Measurements from ENCODE around the gene FNBP1L.

DNA sequence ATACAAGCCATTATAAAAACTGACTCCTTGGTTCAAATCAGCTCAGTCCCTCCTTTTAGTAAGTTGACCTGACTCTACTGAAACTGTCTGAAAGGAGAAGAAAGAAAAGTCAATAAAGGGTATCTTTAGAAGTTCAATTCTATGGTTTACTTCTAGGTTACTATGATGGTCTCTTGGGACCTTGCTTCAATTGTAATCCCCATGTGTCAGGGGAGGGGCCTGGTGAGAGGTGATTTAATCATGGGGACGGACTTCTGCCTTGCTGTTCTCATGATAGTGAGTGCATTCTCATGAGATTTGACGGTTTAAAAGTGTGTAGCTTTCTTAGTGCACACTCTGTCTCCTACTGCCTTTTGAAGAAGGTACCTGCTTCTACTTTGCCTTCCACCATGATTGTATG lies 31.7 kb upstream of the FNBP1L start:
- no peak for TF ChIP-seq JUND (IDR thresholded peaks at IDR 0.05)
- TF ChIP-seq, protein P1, sequence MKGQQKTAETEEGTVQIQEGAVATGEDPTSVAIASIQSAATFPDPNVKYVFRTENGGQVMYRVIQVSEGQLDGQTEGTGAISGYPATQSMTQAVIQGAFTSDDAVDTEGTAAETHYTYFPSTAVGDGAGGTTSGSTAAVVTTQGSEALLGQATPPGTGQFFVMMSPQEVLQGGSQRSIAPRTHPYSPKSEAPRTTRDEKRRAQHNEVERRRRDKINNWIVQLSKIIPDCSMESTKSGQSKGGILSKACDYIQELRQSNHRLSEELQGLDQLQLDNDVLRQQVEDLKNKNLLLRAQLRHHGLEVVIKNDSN (IDR thresholded peaks at IDR 0.05; ENCODE audit: borderline replicate concordance, low read depth) = no peak
- TF ChIP-seq USF2 (IDR thresholded peaks at IDR 0.05; ENCODE audit: borderline replicate concordance, low read depth, low read length) = no peak
- no peak for TF ChIP-seq CTCF (IDR thresholded peaks at IDR 0.05)
- no peak for TF ChIP-seq POLR2AphosphoS5 (IDR thresholded peaks at IDR 0.05; ENCODE audit: low read depth, low read length)
- no peak for TF ChIP-seq PBX3 (IDR thresholded peaks at IDR 0.05)
- TF ChIP-seq, protein P2, sequence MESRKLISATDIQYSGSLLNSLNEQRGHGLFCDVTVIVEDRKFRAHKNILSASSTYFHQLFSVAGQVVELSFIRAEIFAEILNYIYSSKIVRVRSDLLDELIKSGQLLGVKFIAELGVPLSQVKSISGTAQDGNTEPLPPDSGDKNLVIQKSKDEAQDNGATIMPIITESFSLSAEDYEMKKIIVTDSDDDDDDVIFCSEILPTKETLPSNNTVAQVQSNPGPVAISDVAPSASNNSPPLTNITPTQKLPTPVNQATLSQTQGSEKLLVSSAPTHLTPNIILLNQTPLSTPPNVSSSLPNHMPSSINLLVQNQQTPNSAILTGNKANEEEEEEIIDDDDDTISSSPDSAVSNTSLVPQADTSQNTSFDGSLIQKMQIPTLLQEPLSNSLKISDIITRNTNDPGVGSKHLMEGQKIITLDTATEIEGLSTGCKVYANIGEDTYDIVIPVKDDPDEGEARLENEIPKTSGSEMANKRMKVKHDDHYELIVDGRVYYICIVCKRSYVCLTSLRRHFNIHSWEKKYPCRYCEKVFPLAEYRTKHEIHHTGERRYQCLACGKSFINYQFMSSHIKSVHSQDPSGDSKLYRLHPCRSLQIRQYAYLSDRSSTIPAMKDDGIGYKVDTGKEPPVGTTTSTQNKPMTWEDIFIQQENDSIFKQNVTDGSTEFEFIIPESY (IDR thresholded peaks at IDR 0.05; ENCODE audit: borderline replicate concordance, low read depth) = no peak
- TF ChIP-seq YY1 (IDR thresholded peaks at IDR 0.05; ENCODE audit: low read depth) = no peak

All from SK-N-SH (cell line).